GM18951 (cell line): ENCODE results near the gene MYO18B.

ENCODE experiments used
- POLR2A ChIP-seq: IDR thresholded peaks from 4 replicates; pipeline ENCODE4 v1.6.1; 2011; ENCODE audit warnings: mild to moderate bottlenecking; ENCODE audit not compliant: insufficient read length, insufficient read depth; ENCODE audit errors: extremely low read depth
- in situ Hi-C: fragments of 300-500 bp; cut with MboI; formaldehyde crosslinking; loops from one replicate; pipeline ENCODE4 v1.12.0; 2022; ENCODE audit warnings: low sequenced_read_pairs, mixed read lengths, inconsistent platforms; ENCODE audit not compliant: unreplicated experiment

The MYO18B gene

DNA sequence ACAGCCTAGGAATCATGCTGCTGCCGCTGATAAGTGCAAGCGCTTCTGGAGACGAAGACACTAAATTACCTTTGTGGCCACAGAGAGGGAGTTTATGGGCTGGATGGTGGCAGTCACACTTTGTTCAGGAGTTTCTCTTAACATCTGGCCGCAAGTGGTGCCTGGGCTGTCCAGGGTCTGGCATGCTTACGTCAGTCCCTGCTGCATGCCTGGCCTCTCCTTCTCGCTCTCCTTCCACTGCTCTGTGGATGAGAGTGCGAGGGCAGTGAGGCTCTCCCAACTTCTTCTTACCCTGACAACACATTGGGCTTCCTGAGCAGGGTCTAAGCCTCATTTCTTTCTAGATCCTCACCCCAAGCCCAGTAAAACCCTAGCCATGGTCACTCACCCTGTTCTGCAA lies 266.6 kb downstream of the MYO18B start:
- in situ Hi-C loops: no loop called here
- no peak for TF ChIP-seq POLR2A

GRCh38 chr22:26016916-26017315 lies 274.9 kb downstream of the MYO18B start:
- in situ Hi-C loops: no loop called here
- no peak for TF ChIP-seq POLR2A

DNA sequence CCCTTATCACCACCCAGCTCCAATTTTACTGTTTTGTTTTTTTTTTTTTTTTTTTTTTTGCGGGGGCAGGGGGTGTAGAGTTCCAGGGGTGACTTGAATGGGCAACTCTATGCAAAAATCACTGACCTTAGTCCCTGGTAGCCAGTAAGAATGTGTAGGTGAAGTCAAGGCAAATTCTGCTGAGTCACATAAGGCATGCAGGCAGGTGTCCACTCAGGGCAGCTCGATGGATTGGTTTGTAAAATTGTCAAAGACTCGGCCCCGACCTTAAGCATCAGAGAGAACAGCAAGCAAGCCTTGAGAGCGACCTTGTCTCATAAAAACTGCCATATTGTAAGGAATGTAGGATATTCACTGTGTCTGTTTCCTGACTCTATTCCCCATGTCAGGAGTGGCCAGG lies 275.9 kb downstream of the MYO18B start:
- TF ChIP-seq POLR2A: no peak

GRCh38 chr22:26019596-26019995 lies 277.6 kb downstream of the MYO18B start:
- TF ChIP-seq POLR2A: no peak
- in situ Hi-C loops: no loop called here

More for the DNA sequence above, 275.9 kb downstream of the MYO18B start:
- in situ Hi-C loops: no loop called here

DNA sequence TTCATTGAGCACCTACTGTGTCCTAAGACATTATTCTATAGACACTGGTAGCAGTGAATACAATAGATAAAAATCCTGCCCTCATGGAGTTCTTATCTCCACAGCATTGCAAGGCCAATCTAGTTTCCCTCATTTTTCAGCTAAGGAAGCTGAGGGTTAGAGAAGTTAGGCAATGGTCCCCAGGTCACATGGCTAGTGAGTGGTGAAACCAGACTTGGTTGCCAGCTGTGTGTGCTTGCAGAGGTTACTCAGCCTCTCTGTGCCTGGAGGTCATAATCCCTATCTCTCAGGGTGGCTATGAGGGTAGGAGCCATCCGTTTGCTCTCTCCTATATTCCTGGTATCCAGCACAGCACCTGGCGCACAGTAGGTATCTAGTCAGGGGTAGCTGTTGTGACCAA lies 279.5 kb downstream of the MYO18B start:
- in situ Hi-C loops: no loop called here
- TF ChIP-seq POLR2A: no peak

DNA sequence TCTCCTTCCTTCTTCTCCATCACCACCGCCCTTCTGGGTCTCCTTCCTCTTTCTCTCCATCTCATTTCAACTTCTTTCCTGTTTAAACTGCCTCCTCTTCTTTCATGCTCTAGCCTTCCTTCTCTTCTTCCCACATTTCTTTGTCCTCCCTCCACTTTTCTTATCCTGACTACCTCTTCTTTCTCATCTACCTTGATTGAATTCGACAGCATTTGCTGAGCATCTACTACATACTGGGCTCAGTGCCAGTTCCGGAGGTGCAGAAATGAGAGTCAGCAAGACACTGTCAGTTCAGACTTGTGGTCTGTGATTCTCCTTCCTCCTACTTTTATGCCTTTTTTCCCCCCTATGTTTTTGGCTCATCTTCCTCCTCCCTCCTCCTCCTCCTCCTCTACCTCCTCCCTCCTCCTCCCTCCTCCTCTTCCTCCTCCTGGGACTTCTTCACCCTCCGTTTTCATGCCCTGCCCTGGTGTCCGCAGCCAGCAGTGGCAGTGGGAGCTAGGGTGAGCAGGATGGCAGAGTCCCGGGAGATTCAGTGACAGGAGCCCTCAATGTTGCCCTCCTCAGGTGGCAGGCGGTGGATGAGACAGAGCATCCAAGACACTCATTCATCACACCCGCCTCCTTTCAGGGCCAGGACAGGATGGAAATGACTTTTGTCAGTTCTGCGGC lies 281.3 kb downstream of the MYO18B start:
- in situ Hi-C loops: no loop called here

GRCh38 chr22:26025626-26026025 lies 283.6 kb downstream of the MYO18B start:
- in situ Hi-C loops: no loop called here
- no peak for TF ChIP-seq POLR2A

More for the DNA sequence above, 281.3 kb downstream of the MYO18B start:
- no peak for TF ChIP-seq POLR2A

DNA sequence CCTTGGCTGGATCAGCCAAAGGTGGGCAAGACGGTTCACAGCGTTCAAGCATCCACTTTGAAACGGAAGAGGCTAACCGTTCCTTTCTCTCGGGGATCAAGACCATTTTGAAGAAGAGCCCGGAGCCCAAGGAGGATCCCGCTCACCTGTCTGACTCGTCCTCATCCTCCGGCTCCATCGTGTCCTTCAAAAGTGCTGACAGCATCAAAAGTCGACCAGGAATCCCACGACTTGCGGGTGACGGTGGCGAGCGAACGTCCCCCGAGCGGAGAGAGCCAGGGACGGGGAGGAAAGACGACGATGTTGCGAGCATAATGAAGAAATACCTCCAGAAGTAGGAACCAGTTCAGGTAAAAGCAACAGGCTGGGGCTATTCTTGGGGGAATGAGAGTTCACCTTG lies 285.4 kb downstream of the MYO18B start:
- no peak for TF ChIP-seq POLR2A
- in situ Hi-C loops: no loop called here

DNA sequence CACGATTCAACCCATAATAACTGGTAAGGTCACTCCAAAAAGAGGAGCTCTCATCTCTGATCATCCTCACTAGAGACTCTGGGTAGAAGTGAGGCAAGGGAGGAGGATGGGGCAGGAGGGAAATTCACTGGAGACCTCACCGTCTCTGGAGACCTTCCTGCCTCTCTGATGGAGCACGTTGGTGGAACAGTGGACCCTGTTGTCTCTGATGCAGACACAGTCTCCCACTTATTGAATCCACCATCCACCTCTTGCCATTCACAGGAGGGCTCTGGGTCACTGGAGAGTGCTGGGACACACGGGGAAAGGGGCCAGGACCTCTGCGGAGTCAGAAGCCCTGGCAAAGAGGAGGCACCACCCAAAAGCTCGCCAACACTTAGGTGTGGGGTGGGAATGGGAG lies 289.7 kb downstream of the MYO18B start:
- TF ChIP-seq POLR2A: no peak
- in situ Hi-C loops: no loop called here

- in situ Hi-C loops: no loop called here
- no peak for TF ChIP-seq POLR2A
These were observed 291.1 kb downstream of the MYO18B start for GRCh38 chr22:26033071-26033470.

GRCh38 chr22:26033586-26033985 lies 291.6 kb downstream of the MYO18B start:
- no peak for TF ChIP-seq POLR2A

GRCh38 chr22:26035523-26035922 lies 293.5 kb downstream of the MYO18B start:
- in situ Hi-C loops: no loop called here
- no peak for TF ChIP-seq POLR2A

More at GRCh38 chr22:26033586-26033985, 291.6 kb downstream of the MYO18B start:
- in situ Hi-C loops: no loop called here

DNA sequence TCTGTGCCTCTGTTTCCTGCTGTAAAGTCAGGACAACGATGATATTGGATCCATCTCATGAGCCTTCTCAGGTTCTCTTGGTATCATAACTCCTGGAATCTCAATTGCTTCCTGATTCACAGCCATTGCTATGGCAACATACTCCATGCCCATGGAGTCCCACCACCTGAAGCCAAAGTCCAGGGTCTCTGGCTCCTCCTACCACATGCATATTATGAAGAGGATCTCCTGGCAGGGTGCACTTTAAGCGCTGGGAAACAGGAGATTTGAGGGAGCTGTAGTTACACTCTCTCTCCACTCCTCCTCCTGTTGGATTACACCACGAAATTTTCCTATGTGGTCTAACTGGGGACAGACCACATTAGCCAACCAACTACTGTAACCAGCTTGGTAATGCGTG lies 296.4 kb downstream of the MYO18B start:
- TF ChIP-seq POLR2A: no peak
- in situ Hi-C loops: no loop called here

DNA sequence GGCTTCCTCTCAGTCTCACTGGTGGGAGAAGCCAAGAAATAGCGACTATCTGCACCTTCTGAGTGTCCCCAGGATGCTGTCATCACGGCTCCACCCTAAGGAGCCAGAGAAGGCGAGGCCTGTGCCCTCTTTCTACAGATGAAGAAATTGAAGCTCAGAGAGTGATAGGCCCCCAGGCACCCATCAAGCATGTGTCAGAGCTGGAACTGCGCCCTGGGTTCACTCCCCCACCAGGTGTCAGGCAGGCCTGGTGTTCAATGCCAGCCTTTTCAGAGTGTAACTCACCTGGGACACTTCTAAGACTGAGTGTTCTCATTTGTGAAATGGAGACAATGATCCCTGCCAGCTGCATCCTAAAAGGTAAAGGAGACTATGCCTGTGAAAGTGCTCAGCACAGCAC lies 299.9 kb downstream of the MYO18B start:
- no peak for TF ChIP-seq POLR2A
- in situ Hi-C loops: no loop called here

DNA sequence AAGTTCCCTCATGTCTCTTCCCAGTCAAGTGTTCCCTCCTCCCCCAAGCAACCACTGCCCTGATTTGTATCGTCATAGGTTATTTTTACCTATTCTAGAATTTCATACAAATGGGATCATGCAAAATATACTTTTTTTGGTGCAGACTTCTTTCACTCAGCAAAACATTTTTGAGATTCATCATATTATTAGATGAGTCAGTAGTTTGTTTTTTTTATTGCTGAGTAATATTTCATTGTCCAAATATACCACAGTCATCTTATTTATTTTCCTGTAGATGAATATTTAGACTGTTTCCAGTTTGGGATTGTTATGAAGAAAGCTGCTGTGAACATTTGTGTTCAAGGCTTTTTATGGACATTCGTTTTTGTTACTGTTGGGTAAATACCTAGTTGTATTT lies 301.0 kb downstream of the MYO18B start:
- no peak for TF ChIP-seq POLR2A
- in situ Hi-C loops: no loop called here
